GM19099 (cell line): ENCODE measurements around the gene FURIN.

Source experiments
- POLR2A ChIP-seq: IDR thresholded peaks from 3 replicates; pipeline ENCODE4 v1.6.1; 2011; ENCODE audit warnings: low read depth; ENCODE audit not compliant: insufficient read length; ENCODE audit errors: extremely low read depth

The FURIN gene

GRCh38 chr15:90884719-90885431 is 16.5 kb downstream of the FURIN start:
- no peak for TF ChIP-seq POLR2A

DNA sequence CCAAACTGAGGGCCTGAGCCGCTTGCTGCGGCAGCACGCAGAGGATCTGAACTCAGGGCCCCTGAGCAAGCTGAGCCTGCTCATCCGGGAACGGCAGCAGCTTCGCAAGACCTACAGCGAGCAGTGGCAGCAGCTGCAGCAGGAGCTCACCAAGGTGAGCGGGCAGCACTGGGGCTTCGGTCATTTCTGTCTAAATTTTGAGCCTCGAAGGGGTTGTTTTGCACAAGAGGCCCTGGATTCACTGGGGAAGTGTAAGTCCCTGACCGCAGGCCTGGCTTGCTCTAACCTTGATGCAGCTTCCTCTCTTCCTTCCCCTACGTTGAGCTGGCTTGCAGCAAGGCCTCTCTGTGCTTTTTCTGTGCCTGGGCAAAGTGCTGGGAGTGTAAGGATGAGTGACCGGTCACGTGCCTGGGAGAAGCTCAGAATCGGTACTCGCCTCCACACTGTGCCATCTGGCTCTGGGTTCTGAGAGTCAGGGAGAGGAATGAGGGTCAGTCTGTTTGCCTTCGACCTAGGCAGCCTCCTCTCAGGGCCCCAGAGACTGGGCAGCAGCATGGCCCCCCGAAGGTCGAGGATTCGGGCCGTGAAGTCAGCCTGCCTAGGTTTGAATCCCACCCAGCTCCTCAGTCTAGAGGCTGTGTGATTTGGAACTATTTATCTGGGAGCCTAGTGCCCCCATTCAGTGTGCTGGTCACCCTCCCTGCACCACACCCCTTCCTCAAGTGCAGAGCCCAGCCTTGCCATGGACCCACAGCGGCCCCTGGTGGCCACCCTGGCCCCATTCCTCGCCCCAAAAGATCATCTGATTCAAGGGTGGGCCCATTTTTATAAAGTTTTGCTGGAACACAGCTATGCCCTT is 17.3 kb downstream of the FURIN start:
- no peak for TF ChIP-seq POLR2A

DNA sequence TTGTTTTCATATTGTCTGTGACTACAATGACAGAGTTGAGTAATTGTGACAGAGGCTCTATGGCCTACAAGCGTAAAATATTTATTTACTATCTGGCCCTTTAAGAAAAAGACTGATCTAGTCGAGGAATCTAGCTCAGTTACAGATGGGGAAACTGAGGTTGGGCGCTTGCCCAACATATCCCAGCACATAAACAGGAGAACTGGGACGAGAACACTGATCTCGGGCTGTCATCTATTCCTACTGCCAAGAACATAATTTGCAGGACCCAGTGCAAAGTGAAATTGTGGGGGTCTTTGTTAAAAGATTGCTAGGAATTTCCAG is 17.9 kb downstream of the FURIN start:
- no peak for TF ChIP-seq POLR2A

DNA sequence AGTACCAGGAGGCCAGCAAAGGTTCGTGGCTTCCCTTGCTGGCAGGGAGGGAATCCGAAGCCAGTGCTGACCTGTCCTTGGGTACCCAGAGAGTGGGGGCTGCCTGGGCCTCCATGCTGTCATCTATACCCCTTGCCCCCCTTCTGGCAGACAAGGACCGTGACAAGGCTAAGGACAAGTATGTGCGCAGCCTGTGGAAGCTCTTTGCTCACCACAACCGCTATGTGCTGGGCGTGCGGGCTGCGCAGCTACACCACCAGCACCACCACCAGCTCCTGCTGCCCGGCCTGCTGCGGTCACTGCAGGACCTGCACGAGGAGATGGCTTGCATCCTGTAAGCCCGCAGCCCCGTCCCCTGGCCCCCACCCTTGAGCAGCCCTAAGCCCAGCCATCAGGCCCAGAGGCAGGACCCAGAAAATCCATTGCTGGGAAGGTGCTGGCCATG is 18.7 kb downstream of the FURIN start:
- TF ChIP-seq POLR2A = no peak

GRCh38 chr15:90889313-90889730 is 20.9 kb downstream of the FURIN start:
- no peak for TF ChIP-seq POLR2A

DNA sequence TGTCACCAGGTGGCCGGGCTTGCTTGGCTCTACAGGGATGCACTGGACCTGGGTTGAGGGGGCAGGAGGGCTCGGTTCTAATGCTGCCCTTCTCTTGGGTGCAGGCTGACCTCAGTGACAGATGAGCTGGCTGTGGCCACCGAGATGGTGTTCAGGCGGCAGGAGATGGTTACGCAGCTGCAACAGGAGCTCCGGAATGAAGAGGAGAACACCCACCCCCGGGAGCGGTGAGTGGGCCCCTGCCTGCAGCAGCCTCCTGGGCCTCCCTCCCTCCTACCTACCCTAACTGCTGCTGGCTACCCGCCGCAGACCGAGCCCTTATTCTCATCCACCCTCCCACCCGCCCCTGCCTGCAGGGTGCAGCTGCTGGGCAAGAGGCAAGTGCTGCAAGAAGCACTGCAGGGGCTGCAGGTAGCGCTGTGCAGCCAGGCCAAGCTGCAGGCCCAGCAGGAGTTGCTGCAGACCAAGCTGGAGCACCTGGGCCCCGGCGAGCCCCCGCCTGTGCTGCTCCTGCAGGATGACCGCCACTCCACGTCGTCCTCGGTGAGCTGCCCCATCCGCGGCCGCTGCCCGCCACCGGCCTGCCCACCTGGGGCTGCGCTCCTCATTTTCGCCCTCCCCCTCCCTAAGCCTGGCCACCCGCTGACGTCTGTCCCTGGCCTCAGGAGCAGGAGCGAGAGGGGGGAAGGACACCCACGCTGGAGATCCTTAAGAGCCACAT is 21.5 kb downstream of the FURIN start:
- no peak for TF ChIP-seq POLR2A

DNA sequence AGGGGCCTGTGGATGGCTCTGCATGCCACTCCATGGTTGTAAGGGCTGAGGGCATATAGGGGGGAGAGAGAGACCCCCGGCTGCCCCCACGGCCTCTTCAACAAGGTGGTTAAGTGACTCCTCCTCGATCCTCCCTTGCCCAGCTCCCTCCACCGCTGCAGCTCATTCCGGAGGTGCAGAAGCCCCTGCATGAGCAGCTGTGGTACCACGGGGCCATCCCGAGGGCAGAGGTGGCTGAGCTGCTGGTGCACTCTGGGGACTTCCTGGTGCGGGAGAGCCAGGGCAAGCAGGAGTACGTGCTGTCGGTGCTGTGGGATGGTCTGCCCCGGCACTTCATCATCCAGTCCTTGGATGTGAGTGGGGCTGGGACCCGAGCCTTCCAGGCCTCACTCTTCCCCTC is 22.5 kb downstream of the FURIN start:
- TF ChIP-seq POLR2A = no peak

DNA sequence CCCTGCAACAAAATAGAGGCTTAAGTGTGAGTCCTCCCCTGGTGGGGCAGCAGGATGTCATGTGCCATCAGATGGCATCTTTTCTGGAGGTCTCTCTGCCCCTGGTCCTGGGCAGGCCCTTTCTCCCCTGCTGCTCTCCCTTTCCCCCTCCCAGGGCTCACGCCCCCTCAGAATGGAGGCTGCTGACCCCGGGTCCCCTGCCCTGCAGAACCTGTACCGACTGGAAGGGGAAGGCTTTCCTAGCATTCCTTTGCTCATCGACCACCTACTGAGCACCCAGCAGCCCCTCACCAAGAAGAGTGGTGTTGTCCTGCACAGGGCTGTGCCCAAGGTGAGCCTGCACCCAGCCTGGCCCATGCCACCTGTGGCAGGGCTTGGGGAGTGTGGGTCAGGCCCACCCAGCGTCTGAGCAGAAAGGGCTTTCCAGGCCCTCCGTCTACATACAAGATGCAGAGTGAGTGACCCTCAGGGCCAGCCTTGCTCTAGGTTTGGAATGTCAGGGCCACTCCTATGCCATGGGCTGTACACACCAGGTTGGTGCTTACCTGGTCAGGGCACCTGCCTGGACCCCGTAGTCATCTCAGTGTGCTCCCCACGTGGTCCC is 23.1 kb downstream of the FURIN start:
- no peak for TF ChIP-seq POLR2A

- no peak for TF ChIP-seq POLR2A
Measured at GRCh38 chr15:90892023-90892422, 23.6 kb downstream of the FURIN start.

DNA sequence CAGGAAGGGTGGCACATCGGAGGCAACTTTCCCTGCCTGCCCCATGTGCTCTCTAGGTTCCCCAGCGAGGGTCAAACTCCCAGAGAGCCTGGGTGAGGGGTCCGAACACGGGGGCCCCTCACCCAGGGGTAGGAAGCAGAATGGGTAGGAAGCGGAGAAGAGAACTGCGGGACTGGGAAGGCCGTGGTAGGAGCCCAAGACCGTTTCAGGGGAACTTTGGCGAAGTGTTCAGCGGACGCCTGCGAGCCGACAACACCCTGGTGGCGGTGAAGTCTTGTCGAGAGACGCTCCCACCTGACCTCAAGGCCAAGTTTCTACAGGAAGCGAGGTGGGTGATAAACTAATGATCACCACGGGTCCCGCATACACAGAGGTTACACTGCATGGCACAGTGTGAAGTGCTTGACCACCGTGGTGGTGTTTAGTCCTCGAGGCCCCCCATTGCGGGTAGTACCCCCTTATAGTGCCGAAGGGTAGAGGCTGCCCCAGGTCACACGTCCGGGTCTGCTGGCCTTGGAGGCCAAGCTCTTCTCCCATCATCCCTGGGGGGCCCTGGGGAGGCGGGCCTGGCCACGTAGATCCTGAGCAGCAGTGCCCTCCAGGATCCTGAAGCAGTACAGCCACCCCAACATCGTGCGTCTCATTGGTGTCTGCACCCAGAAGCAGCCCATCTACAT is 24.2 kb downstream of the FURIN start:
- TF ChIP-seq POLR2A = no peak

DNA sequence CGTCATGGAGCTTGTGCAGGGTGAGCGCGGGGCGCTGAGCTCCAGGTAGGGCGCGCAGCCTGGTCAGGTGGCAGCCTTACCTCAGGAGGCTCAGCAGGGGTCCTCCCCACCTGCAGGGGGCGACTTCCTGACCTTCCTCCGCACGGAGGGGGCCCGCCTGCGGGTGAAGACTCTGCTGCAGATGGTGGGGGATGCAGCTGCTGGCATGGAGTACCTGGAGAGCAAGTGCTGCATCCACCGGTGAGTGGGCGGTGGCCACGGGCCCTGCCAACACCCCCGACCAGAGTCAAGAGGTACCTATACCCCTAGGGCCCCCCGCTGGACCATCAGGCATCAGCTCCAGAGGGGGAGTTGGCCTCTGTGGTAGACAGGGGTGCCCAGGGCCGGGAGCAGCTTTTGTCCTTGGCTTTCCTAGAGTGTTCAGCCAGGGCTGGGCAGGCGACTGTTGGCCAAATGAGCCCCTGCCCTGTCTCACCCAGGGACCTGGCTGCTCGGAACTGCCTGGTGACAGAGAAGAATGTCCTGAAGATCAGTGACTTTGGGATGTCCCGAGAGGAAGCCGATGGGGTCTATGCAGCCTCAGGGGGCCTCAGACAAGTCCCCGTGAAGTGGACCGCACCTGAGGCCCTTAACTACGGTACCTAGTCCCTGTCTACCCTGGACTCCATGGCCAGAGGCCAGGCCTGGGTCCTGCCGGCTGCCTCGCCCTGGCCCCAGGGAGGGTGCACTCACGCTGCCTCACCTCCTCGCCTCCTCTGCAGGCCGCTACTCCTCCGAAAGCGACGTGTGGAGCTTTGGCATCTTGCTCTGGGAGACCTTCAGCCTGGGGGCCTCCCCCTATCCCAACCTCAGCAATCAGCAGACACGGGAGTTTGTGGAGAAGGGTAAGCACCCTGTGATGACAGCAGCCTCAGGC is 25.0 kb downstream of the FURIN start:
- no peak for TF ChIP-seq POLR2A

DNA sequence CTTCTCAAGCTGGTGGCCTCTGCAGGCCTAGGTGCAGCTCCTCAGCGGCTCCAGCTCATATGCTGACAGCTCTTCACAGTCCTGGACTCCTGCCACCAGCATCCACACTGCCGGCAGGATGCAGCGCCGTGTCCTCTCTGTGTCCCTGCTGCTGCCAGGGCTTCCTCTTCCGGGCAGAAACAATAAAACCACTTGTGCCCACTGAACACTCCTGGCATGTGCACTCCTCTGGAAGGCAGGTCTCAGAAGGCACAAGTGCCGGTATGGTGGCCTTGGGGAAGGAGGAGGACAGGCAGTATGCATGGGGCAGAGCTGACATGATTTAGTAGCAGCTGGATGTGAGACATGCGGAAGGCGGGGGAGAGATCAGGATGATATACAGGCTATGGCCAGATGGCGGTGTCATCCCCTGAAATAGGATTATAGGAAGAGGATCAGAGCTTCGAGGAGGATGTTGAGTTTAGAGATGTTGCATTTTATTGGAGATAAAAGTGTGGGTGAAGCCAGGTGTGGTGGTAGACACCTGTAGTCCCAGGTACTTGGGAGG is 27.3 kb downstream of the FURIN start:
- no peak for TF ChIP-seq POLR2A

DNA sequence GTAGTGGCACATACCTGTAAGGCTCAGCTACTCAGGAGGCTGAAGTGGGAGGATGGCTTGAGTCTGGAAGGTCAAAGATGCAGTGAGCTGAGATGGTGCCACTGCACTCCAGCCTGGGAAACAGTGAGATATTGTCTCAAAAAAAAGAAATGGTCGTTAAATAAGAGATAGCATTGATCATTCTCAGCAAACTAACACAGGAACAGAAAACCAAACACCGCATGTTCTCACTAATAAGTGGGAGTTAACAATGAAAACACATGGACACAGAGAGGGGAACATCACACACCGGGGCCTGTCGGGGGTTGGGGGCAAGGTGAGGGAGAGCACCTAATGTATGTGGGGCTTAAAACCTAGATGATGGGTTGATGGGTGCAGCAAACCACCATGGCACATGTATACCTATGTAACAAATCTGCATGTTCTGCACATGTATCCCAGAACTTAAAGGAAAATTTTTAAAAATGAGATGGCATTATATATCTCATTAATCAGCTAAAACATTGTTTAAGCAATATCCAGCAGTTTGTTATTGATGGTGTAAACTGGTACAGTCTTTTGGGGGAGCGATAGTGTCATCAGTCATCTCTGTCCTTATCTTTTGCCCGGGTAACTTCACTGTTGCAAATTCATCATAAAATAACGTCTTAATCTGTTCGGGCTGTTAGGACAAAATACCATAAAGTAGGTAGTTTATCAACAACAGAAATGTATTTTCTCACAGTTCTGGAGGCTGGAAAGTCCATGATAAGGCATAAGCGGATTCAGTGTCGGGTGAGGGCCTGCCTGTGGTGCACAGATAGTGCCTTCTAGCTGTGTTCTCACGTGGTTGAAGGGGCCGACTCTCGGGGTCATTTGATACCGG is 33.0 kb downstream of the FURIN start:
- TF ChIP-seq POLR2A = no peak
